ENCODE results near the gene RPL32. TPM values are rescaled to one million over a fixed set of nuclear protein-coding genes. Genes with fewer than 3 reads are reported as not detected.

Gene RPL32
- total and polyA plus RNA-seq, 9 of the 15 experiments (the other 6 are each of a cell fraction or from before 2014, with no cell fraction given): 2,738 to 6,200 (median 4,286) TPM

GRCh38 chr3:12796171-12797123 is 44.9 kb downstream of the RPL32 start, which contains the start of gene CAND2 (continued):
- TF ChIP-seq E2F6 (IDR thresholded peaks at IDR 0.05; ENCODE audit: borderline replicate concordance in 1 of 2, extremely low read depth in 1 of 2, insufficient read depth in 1 of 2, insufficient read length in 1 of 2, low read depth in 1 of 2, low read length in 1 of 2, poor library complexity in 1 of 2, severe bottlenecking in 1 of 2) (peak; percentile 68 to 86), PHTF2 (CRISPR knock-in tag; IDR thresholded peaks at IDR 0.05) (no peak), PHF21A (IDR thresholded peaks at IDR 0.05; ENCODE audit: borderline replicate concordance, low read depth) (no peak), CBFA2T3 (IDR thresholded peaks at IDR 0.05) (no peak), YY1 (IDR thresholded peaks at IDR 0.05; ENCODE audit: borderline replicate concordance in 1 of 3, control insufficient read depth in 1 of 3, extremely low read depth in 1 of 3, insufficient read depth in 3 of 3, insufficient read length in 1 of 3, insufficient replicate concordance in 2 of 3, low read depth in 1 of 3, low read length in 2 of 3) (peak; percentile 71 to 97 (median 94)), SFPQ (IDR thresholded peaks at IDR 0.05; ENCODE audit: low read depth, low read length) (no peak), RBM25 (IDR thresholded peaks at IDR 0.05; ENCODE audit: low read depth, low read length, severe bottlenecking) (peak; percentile 98), SMAD3 (CRISPR knock-in tag; conservative IDR thresholded peaks at IDR 0.05) (no peak), ATF7 (IDR thresholded peaks at IDR 0.05) (peak; percentile 86), CHD4 (IDR thresholded peaks at IDR 0.05; ENCODE audit: insufficient read depth, insufficient replicate concordance, low read depth, low read length, poor library complexity, severe bottlenecking) (peak; percentile 90), ZNF561 (CRISPR knock-in tag; conservative IDR thresholded peaks at IDR 0.05) (no peak), GTF2B (IDR thresholded peaks at IDR 0.05; ENCODE audit: extremely low read depth, insufficient read length) (no peak), BMI1 (IDR thresholded peaks at IDR 0.05; ENCODE audit: low read length) (no peak), NKRF (IDR thresholded peaks at IDR 0.05; ENCODE audit: borderline replicate concordance) (peak; percentile 34; the same call in 1 of the 2 replicates), NCOA2 (IDR thresholded peaks at IDR 0.05; ENCODE audit: partially characterized antibody in 2 of 2) (no peak), ZNF280A (IDR thresholded peaks at IDR 0.05; ENCODE audit: low read depth, partially characterized antibody) (no peak), ZBTB8A (IDR thresholded peaks at IDR 0.05; ENCODE audit: partially characterized antibody) (no peak)
